SK-N-SH (cell line): Measurements from ENCODE around the gene NIP7. TPM values are rescaled to one million over a fixed set of nuclear protein-coding genes. Genes with fewer than 3 reads are reported as not detected.

Source experiments
- CTCF ChIA-PET: fragments of 300-600, 350-600 bp; formaldehyde crosslinking; extraction: SDS; loops from one replicate; lab custom pipeline; 2021; lab: Yijun Ruan, JAX
- POLR2A ChIA-PET: fragments of 350-600 bp; sonication (Branson Sonifier 250); formaldehyde crosslinking; extraction: SDS; loops from one replicate; lab custom pipeline; 2020; ENCODE audit warnings: antibody characterized with exemption, inconsistent platforms; lab: Yijun Ruan, JAX
- DNase-seq: peaks from one replicate; pipeline ENCODE4 v3.0.0; 2012
- H2AFZ ChIP-seq: fragments of 200-600 bp; sonication (generic); 2 replicates; pipeline ENCODE4 v1.8.1; 2016; ENCODE audit warnings: antibody characterized with exemption, mild to moderate bottlenecking, low read depth
- H3F3A ChIP-seq: fragments of 200-600 bp; sonication (generic); replicated peaks from 2 replicates; pipeline ENCODE3; 2016; ENCODE audit warnings: antibody characterized with exemption, mild to moderate bottlenecking; ENCODE audit not compliant: insufficient read depth
- H3K27ac ChIP-seq, 2 experiments: fragments of 200-500 bp in 1 of 2; fragments of 200-600 bp in 1 of 2; sonication (Bioruptor generic) in 1 of 2; sonication (generic), shearing (Covaris generic) in 1 of 2; 2 replicates each; pipeline versions ENCODE4 v1.5.1 to v1.6.1; 2014 to 2016; ENCODE audit warnings: low read depth in 2 of 2, inconsistent platforms in 1 of 2, low read length in 1 of 2, mild to moderate bottlenecking in 1 of 2, mixed read lengths in 1 of 2
- H3K27me3 ChIP-seq: fragments of 200-600 bp; sonication (generic), shearing (Covaris generic); 2 replicates; pipeline ENCODE4 v1.6.1; 2016; ENCODE audit warnings: mixed run types; ENCODE audit not compliant: insufficient read depth
- H3K36me3 ChIP-seq, 2 experiments: fragments of 200-500 bp in 1 of 2; fragments of 200-600 bp in 1 of 2; sonication (Bioruptor generic) in 1 of 2; sonication (generic) in 1 of 2; replicated peaks in 1 of 2; 2 replicates each; pipeline versions ENCODE3 to v1.5.1; 2014 to 2016; ENCODE audit warnings: low read length in 1 of 2, mild to moderate bottlenecking in 1 of 2; ENCODE audit not compliant: insufficient read depth in 2 of 2, control insufficient read depth in 1 of 2
- H3K4me1 ChIP-seq, 2 experiments: fragments of 200-500 bp in 1 of 2; fragments of 200-600 bp in 1 of 2; sonication (Bioruptor generic) in 1 of 2; sonication (generic), shearing (Covaris generic) in 1 of 2; 2 replicates each; pipeline versions ENCODE4 v1.5.1 to v1.6.1; 2014 to 2016; ENCODE audit warnings: low read depth in 1 of 2, low read length in 1 of 2, mixed run types in 1 of 2; ENCODE audit not compliant: insufficient read depth in 2 of 2, control insufficient read depth in 1 of 2
- H3K4me2 ChIP-seq: fragments of 200-600 bp; sonication (generic), shearing (Covaris generic); 2 replicates; pipeline ENCODE4 v1.6.1; 2017; ENCODE audit warnings: mixed run types
- H3K4me3 ChIP-seq, 2 experiments: fragments of 200-500 bp in 1 of 2; fragments of 200-600 bp in 1 of 2; sonication (Bioruptor generic) in 1 of 2; sonication (generic), shearing (Covaris generic) in 1 of 2; 2 replicates each; pipeline versions ENCODE4 v1.5.1 to v1.8.1; 2014 to 2016; ENCODE audit warnings: low read depth in 2 of 2, inconsistent platforms in 1 of 2, low read length in 1 of 2, mild to moderate bottlenecking in 1 of 2, mixed read lengths in 1 of 2, moderate library complexity in 1 of 2
- H3K79me2 ChIP-seq: fragments of 200-600 bp; sonication (generic); 2 replicates; pipeline ENCODE4 v1.8.1; 2017; ENCODE audit warnings: mild to moderate bottlenecking; ENCODE audit not compliant: insufficient read depth
- H3K9ac ChIP-seq: fragments of 200-600 bp; sonication (generic); 2 replicates; pipeline ENCODE4 v1.6.1; 2017; ENCODE audit warnings: mixed run types
- H3K9me2 ChIP-seq: fragments of 200-600 bp; sonication (generic); 2 replicates; pipeline ENCODE4 v1.6.1; 2017; ENCODE audit warnings: mixed run types
- H3K9me3 ChIP-seq: fragments of 200-600 bp; sonication (generic); 2 replicates; pipeline ENCODE4 v1.6.1; 2017; ENCODE audit warnings: mixed run types, mild to moderate bottlenecking, moderate library complexity
- H4K20me1 ChIP-seq: fragments of 200-600 bp; sonication (generic); 2 replicates; pipeline ENCODE4 v1.6.1; 2017; ENCODE audit warnings: mild to moderate bottlenecking, mixed run types; ENCODE audit not compliant: insufficient read depth
- CHD2 ChIP-seq: fragments of 150-350 bp; IDR thresholded peaks from 2 replicates; pipeline ENCODE4 v1.6.1; 2018; ENCODE audit warnings: low read length; ENCODE audit not compliant: partially characterized antibody
- EP300 ChIP-seq, 2 experiments: IDR thresholded peaks; 2 replicates each; pipeline versions ENCODE4 v1.4.0 to v1.6.1; 2012; ENCODE audit warnings: borderline replicate concordance in 1 of 2, low read depth in 1 of 2, low read length in 1 of 2
- FOXM1 ChIP-seq: IDR thresholded peaks from 2 replicates; pipeline ENCODE4 v1.4.0; 2012; ENCODE audit warnings: low read depth, mild to moderate bottlenecking
- GABPA ChIP-seq: IDR thresholded peaks from 2 replicates; pipeline ENCODE4 v1.4.0; 2012; ENCODE audit warnings: low read depth, mild to moderate bottlenecking
- POLR2AphosphoS5 ChIP-seq: IDR thresholded peaks from 2 replicates; pipeline ENCODE4 v1.6.1; 2012; ENCODE audit warnings: low read depth, low read length
- RAD21 ChIP-seq: IDR thresholded peaks from 2 replicates; pipeline ENCODE4 v1.6.1; 2012; ENCODE audit warnings: mild to moderate bottlenecking, low read length
- RFX5 ChIP-seq: IDR thresholded peaks from 2 replicates; pipeline ENCODE4 v1.6.1; 2012; ENCODE audit warnings: mild to moderate bottlenecking, improper control_type of control experiment, low read length
- RXRA ChIP-seq: IDR thresholded peaks from 2 replicates; pipeline ENCODE4 v1.4.0; 2012; ENCODE audit warnings: low read depth, mild to moderate bottlenecking, borderline replicate concordance
- SIN3A ChIP-seq: IDR thresholded peaks from 2 replicates; pipeline ENCODE4 v1.6.1; 2012; ENCODE audit warnings: low read depth, mild to moderate bottlenecking, low read length, moderate library complexity, borderline replicate concordance
- TCF12 ChIP-seq: IDR thresholded peaks from 2 replicates; pipeline ENCODE4 v1.4.0; 2012
- TEAD4 ChIP-seq: IDR thresholded peaks from 2 replicates; pipeline ENCODE4 v1.4.0; 2012; ENCODE audit warnings: mild to moderate bottlenecking, borderline replicate concordance; ENCODE audit not compliant: insufficient read depth
- YY1 ChIP-seq: IDR thresholded peaks from 2 replicates; pipeline ENCODE4 v1.4.0; 2012; ENCODE audit warnings: low read depth, mild to moderate bottlenecking
- WGBS: methylation state at CpG from one replicate; pipeline ENCODE4 v1.1.6; 2017; ENCODE audit warnings: low lambda C conversion rate; 5-methylcytosine and 5-hydroxymethylcytosine counted together
- polyA plus RNA-seq, 3 experiments: library from polyadenylated mRNA; depleted of rRNA; stranded (reverse); fragments of >200 nt; gene quantifications; 2 replicates each; pipeline ENCODE4 v1.2.3, GENCODE V29; 2012
- TF ChIP-seq, protein P1 (sequence below): IDR thresholded peaks from 2 replicates; pipeline ENCODE4 v1.4.0; 2012; ENCODE audit warnings: low read depth, borderline replicate concordance
- TF ChIP-seq, protein P2 (sequence below): fragments of 200-600 bp; sonication (generic); IDR thresholded peaks from 2 replicates; pipeline ENCODE4 v1.6.1; 2017; ENCODE audit warnings: antibody characterized with exemption, mild to moderate bottlenecking, moderate library complexity
- TF ChIP-seq, protein P3 (sequence below): fragments of 150-350 bp; IDR thresholded peaks from 2 replicates; pipeline ENCODE4 v1.6.1; 2017; ENCODE audit warnings: antibody characterized with exemption, low read length, low read depth, borderline replicate concordance

Gene NIP7
- polyA plus RNA-seq, 1 of the 3 experiments (the other 2 are of a cell fraction): 19.0 TPM

DNA sequence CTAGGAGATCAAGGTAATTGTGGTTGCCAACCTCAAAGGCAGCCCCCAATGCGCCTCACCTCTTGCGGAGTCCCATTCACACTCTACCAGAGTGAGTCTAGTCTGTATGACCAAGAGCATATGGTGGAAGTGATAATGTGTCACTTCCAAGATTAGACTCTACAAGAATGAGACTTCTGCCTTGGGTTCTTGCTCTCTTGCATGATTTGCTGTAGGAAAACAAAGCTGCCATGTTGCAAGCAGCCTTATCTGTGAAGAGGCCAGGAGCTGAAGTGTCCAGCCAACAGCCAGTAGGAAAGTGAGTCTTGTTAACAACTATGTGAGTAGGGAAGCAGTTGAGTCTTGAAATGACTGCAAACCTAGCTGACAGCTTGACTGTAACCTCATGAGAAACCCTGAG, 42.8 kb downstream of the NIP7 start:
- Histone ChIP-seq H3K27ac (no peak overlapping the region), H2AFZ (no peak overlapping the region), H3K9ac (no peak overlapping the region), H3K9me3 (no peaks in the 10 kb centered on the region), H3K36me3 (peaks cover 48 to 63% of the 10 kb centered on the region in 2 experiments), H3F3A (peaks cover 49% of the 10 kb centered on the region), H3K4me1 (peaks cover 4 to 5% of the 10 kb centered on the region in 2 experiments; a peak in 3 of 4 replicates), H3K27me3 (no peaks in the 10 kb centered on the region), H3K4me3 (no peak overlapping the region), H3K4me2 (no peak overlapping the region), H4K20me1 (no peaks in the 10 kb centered on the region), H3K79me2 (peaks cover 61% of the 10 kb centered on the region), H3K9me2 (no peaks in the 10 kb centered on the region)
- TF ChIP-seq FOXM1 (no peak), GABPA (no peak)
- TF ChIP-seq, protein P1, sequence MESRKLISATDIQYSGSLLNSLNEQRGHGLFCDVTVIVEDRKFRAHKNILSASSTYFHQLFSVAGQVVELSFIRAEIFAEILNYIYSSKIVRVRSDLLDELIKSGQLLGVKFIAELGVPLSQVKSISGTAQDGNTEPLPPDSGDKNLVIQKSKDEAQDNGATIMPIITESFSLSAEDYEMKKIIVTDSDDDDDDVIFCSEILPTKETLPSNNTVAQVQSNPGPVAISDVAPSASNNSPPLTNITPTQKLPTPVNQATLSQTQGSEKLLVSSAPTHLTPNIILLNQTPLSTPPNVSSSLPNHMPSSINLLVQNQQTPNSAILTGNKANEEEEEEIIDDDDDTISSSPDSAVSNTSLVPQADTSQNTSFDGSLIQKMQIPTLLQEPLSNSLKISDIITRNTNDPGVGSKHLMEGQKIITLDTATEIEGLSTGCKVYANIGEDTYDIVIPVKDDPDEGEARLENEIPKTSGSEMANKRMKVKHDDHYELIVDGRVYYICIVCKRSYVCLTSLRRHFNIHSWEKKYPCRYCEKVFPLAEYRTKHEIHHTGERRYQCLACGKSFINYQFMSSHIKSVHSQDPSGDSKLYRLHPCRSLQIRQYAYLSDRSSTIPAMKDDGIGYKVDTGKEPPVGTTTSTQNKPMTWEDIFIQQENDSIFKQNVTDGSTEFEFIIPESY: no peak
- POLR2A ChIA-PET: no interaction called here
- no peak for DNase-seq
- WGBS: 98% methylated on average over 2 of the region's 2 CpGs
- CTCF ChIA-PET: interaction anchor here (0.8 to 1.1 kb wide), 2 partner anchors 14 to 337 kb away, joined by 3 read pairs; no protein-coding TSS in a partner anchor

DNA sequence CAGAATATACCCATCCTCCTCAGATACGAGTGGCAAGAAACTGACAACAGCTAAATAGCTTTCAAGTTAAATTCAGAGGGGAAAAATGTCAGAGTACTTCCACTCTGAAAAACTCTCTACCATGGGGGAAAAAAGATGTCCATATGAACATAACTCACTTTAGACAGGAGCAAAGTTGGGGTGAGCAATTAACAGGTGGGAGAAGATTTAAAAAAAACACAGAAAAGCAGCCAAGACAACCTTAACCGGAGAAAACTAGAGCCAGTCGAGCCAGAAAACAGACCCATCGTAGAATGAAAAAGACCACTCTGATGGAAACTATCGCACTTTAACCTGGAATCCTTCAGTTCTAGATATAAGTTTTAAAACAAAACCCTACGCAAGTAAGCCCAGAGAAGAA, 45.4 kb downstream of the NIP7 start:
- WGBS: 9% methylated on average over 6 of the region's 6 CpGs
- Histone ChIP-seq H3K4me2 (peak overlapping the region; percentile 73), H3K9me2 (no peaks in the 10 kb centered on the region), H3K9ac (peak overlapping the region; percentile 76), H3K79me2 (peaks cover 61% of the 10 kb centered on the region), H3F3A (peaks cover 33% of the 10 kb centered on the region), H3K27me3 (no peaks in the 10 kb centered on the region), H3K27ac (peak overlapping the region; percentile 65 to 82; a peak in 3 of 4 replicates), H3K36me3 (peaks cover 28 to 45% of the 10 kb centered on the region in 2 experiments), H3K9me3 (no peaks in the 10 kb centered on the region), H3K4me1 (peaks cover 4 to 5% of the 10 kb centered on the region in 2 experiments; a peak in 3 of 4 replicates), H4K20me1 (no peaks in the 10 kb centered on the region), H2AFZ (peak overlapping the region; percentile 29; the same call in 1 of the 2 replicates), H3K4me3 (peak overlapping the region; percentile 70)
- POLR2A ChIA-PET: interaction anchor here (1.3 kb wide), 1 partner anchor 55 kb away, joined by 3 read pairs; no protein-coding TSS in a partner anchor
- no peak for DNase-seq
- CTCF ChIA-PET: interaction anchor here (1.0 to 3.1 kb wide), 3 partner anchors 10 to 407 kb away, joined by 3 to 24 read pairs (median 3); partner anchors contain the start of gene NOB1
- TF ChIP-seq RXRA: no peak
- TF ChIP-seq FOXM1: no peak
- no peak for TF ChIP-seq EP300 (IDR thresholded peaks at IDR 0.05; ENCODE audit: borderline replicate concordance in 1 of 2, low read depth in 1 of 2, low read length in 1 of 2)
- TF ChIP-seq YY1: no peak
- TF ChIP-seq CHD2: no peak
- TF ChIP-seq, protein P2, sequence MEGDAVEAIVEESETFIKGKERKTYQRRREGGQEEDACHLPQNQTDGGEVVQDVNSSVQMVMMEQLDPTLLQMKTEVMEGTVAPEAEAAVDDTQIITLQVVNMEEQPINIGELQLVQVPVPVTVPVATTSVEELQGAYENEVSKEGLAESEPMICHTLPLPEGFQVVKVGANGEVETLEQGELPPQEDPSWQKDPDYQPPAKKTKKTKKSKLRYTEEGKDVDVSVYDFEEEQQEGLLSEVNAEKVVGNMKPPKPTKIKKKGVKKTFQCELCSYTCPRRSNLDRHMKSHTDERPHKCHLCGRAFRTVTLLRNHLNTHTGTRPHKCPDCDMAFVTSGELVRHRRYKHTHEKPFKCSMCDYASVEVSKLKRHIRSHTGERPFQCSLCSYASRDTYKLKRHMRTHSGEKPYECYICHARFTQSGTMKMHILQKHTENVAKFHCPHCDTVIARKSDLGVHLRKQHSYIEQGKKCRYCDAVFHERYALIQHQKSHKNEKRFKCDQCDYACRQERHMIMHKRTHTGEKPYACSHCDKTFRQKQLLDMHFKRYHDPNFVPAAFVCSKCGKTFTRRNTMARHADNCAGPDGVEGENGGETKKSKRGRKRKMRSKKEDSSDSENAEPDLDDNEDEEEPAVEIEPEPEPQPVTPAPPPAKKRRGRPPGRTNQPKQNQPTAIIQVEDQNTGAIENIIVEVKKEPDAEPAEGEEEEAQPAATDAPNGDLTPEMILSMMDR: no peak
- no peak for TF ChIP-seq RFX5
- TF ChIP-seq, protein P3, sequence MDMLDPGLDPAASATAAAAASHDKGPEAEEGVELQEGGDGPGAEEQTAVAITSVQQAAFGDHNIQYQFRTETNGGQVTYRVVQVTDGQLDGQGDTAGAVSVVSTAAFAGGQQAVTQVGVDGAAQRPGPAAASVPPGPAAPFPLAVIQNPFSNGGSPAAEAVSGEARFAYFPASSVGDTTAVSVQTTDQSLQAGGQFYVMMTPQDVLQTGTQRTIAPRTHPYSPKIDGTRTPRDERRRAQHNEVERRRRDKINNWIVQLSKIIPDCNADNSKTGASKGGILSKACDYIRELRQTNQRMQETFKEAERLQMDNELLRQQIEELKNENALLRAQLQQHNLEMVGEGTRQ: no peak
- no peak for TF ChIP-seq TEAD4
- no peak for TF ChIP-seq POLR2AphosphoS5
- no peak for TF ChIP-seq RAD21
- TF ChIP-seq, protein P1: no peak
- no peak for TF ChIP-seq SIN3A
- TF ChIP-seq TCF12: no peak
- no peak for TF ChIP-seq GABPA
